B cell (primary cell): ENCODE results near the gene RNPC3.

ENCODE experiments used
- CTCF ChIP-seq: fragments of 200-600 bp; IDR thresholded peaks from one replicate; pipeline ENCODE4 v1.8.0; 2022; ENCODE audit warnings: antibody characterized with exemption, mild to moderate bottlenecking
- EZH2 ChIP-seq: IDR thresholded peaks from 2 replicates; pipeline ENCODE4 v1.6.1; 2012; ENCODE audit warnings: borderline replicate concordance, low read depth, mild to moderate bottlenecking, moderate library complexity, low read length; ENCODE audit not compliant: insufficient read depth, poor library complexity, severe bottlenecking

DNA sequence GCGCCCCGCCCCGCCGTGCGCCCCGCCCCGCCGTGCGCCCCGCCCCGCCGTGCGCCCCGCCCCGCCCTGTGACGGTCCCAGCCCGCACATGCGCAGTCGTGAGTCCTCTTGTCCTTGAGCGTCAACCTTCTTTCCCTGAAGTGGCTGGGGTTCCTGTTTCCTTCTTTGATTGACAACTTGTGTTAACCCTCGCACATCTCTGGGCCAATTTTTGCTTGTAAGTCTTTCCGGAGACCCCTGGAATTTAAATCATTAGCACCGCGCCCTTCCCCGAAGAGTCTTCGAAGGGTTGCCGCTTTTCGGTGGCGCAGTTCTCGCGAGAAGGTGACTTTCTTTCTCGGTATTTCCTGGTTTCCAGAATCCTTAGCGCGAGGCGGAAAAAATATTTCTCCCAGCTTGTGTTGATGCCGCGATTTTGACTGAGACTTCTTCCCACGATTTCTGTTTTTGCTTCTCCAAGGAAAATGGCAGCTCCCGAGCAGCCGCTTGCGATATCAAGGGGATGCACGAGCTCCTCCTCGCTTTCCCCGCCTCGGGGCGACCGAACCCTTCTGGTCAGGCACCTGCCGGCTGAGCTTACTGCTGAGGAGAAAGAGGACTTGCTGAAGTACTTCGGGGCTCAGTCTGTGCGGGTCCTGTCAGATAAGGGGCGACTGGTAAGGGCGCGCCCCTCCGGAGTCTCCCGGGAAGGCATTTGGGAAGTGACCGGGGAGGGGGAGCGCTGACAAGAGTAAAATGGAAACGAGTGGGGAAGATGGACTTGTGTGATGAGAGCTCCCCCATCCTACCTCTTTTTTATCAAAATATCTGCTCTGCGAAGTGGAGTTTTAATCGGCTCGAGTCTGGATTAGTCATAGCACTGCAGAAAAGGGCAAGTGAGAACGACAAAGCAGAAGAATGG is at the start of gene RNPC3:
- TF ChIP-seq EZH2, result no peak
- no peak for TF ChIP-seq CTCF
